ENCODE measurements around the gene RNF144B. TPM values are rescaled to one million over a fixed set of nuclear protein-coding genes. Genes with fewer than 3 reads are reported as not detected.
"Not testable (repeated sequence)": the region's sequence is repeated elsewhere in the genome, so short reads cannot be mapped to it uniquely, and the experiment has no call there.

Gene RNF144B
- total and polyA plus RNA-seq, 4 donors = 18.1 to 96.8 (median 59.5) TPM

DNA sequence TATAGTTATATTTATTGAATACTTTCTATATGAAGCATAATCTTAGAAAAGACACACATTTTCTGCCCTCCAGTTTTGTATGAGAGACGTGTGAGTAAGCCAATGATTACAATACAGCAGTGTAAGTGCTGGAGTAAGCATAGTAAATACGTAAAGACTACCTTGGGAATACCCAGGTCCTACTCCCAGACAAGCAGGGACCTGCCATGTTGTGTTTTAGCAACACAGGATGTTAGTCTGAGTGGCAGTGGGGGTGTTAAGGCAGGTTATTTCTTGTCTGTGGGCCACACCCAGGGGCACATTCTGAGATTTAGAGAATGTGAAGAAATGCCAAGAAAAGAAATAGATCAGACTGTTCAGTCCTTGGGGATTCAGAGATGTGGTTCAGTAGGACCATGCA is 34.3 kb upstream of the RNF144B start:
- H3K36me3 ChIP-seq (ENCODE audit: control insufficient read depth in 4 of 4, insufficient read depth in 4 of 4, low read length in 4 of 4) = no peaks in the 10 kb centered on the region
- no peak overlapping the region for H3K4me3 ChIP-seq
- no peak overlapping the region for H3K9ac ChIP-seq (ENCODE audit: insufficient read depth in 1 of 2, low read length in 2 of 2)
- 85 to 91% methylated on average over 2 of the region's 2 CpGs for WGBS, 2 donors
- H3K9me3 ChIP-seq (ENCODE audit: control insufficient read depth in 4 of 4, insufficient read depth in 3 of 4, low read length in 3 of 4) = no peaks in the 10 kb centered on the region
- DNase-seq (no peak), ATAC-seq (ENCODE audit: insufficient read depth, low FRiP score) (no peak)
- no peaks in the 10 kb centered on the region for H3K27me3 ChIP-seq (ENCODE audit: control insufficient read depth in 3 of 3, insufficient read depth in 3 of 3, low read length in 2 of 3)
- no peak overlapping the region for H3K27ac ChIP-seq (ENCODE audit: low read depth in 1 of 2, low read length in 1 of 2)
- TF ChIP-seq, protein P1, sequence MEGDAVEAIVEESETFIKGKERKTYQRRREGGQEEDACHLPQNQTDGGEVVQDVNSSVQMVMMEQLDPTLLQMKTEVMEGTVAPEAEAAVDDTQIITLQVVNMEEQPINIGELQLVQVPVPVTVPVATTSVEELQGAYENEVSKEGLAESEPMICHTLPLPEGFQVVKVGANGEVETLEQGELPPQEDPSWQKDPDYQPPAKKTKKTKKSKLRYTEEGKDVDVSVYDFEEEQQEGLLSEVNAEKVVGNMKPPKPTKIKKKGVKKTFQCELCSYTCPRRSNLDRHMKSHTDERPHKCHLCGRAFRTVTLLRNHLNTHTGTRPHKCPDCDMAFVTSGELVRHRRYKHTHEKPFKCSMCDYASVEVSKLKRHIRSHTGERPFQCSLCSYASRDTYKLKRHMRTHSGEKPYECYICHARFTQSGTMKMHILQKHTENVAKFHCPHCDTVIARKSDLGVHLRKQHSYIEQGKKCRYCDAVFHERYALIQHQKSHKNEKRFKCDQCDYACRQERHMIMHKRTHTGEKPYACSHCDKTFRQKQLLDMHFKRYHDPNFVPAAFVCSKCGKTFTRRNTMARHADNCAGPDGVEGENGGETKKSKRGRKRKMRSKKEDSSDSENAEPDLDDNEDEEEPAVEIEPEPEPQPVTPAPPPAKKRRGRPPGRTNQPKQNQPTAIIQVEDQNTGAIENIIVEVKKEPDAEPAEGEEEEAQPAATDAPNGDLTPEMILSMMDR (IDR thresholded peaks at IDR 0.05; ENCODE audit: control extremely low read depth, extremely low read depth) = no peak
- H3K4me1 ChIP-seq (ENCODE audit: control insufficient read depth in 5 of 5, insufficient read depth in 5 of 5, low read length in 5 of 5) = peaks cover 0 to 3% (median 0%) of the 10 kb centered on the region in 5 donors

DNA sequence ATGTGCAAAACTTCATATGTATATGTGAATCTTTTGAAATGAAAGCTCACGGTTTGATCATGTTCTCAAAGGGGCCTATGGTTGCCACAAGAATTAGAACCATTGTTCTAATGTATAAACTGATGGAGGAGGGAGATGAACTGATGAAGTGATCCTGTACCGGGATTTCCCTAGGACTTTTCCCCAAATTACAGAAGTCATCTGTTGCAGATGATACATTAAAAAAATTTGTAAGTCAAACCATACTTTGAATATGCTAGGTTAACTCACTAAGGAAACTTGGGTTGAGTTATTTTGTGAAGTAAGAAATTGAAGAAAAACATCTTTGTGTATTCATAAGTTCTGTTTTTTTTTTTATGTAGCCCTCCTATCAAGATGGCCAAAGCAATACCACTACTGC is 33.9 kb upstream of the RNF144B start:
- no peak overlapping the region for H3K9ac ChIP-seq (ENCODE audit: insufficient read depth in 1 of 2, low read length in 2 of 2)
- ATAC-seq (ENCODE audit: insufficient read depth, low FRiP score) = no peak
- peaks cover 0 to 3% (median 0%) of the 10 kb centered on the region in 5 donors for H3K4me1 ChIP-seq (ENCODE audit: control insufficient read depth in 5 of 5, insufficient read depth in 5 of 5, low read length in 5 of 5)
- DNase-seq = no peak
- H3K9me3 ChIP-seq (ENCODE audit: control insufficient read depth in 4 of 4, insufficient read depth in 3 of 4, low read length in 3 of 4) = no peaks in the 10 kb centered on the region
- no peaks in the 10 kb centered on the region for H3K36me3 ChIP-seq (ENCODE audit: control insufficient read depth in 4 of 4, insufficient read depth in 4 of 4, low read length in 4 of 4)
- H3K27ac ChIP-seq (ENCODE audit: low read depth in 1 of 2, low read length in 1 of 2) = no peak overlapping the region
- TF ChIP-seq, protein P1 (IDR thresholded peaks at IDR 0.05; ENCODE audit: control extremely low read depth, extremely low read depth) = no peak
- H3K4me3 ChIP-seq = no peak overlapping the region
- no peaks in the 10 kb centered on the region for H3K27me3 ChIP-seq (ENCODE audit: control insufficient read depth in 3 of 3, insufficient read depth in 3 of 3, low read length in 2 of 3)
- WGBS, 2 donors = 88 to 95% methylated on average over 2 of the region's 2 CpGs

DNA sequence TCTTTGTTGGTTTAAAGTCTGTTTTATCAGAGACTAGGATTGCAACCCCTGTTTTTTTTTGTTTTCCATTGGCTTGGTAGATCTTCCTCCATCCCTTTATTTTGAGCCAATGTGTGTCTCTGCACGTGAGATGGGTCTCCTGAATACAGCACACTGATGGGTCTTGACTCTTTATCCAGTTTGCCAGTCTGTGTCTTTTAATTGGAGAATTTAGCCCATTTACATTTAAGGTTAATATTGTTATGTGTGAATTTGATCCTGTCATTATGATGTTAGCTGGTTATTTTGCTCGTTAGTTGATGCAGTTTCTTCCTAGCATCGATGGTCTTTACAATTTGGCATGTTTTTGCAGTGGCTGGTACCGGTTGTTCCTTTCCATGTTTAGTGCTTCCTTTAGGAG is 29.6 kb upstream of the RNF144B start:
- not testable (repeated sequence) for ATAC-seq (ENCODE audit: insufficient read depth, low FRiP score)
- 67 to 92% methylated on average over 1 to 2 of the region's 4 CpGs for WGBS, 2 donors

DNA sequence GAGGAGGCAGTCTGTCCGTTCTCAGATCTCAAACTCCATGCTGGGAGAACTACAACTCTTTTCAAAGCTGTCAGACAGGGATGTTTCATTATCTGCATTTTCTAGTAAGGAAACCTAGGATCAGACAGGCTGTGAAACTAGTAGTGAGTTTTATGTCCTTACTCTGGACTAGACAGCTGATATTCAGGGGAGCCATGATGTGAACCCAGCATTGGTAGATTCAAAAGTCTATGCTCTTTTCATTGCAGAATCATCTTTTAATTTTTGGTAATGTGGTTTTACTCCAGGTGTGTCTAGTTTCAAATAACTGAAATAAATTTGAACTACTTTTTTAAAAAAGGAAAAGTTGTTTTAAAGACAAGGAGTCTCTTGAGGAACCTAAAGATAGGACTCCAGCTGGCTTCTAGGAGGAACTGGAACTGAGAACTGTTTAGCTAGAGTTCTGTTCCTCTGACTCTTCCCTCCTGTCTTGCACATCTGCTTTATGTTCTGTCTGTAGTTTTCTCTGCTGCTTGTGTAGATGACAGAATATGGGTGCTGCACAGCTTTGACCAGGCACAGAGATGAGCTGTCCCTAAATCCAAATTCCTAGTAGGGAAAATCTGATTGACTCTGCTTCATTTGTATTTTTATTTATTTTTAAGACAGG is 27.8 kb upstream of the RNF144B start:
- 75 to 91% methylated on average over 1 of the region's 1 CpG for WGBS, 2 donors
- Histone ChIP-seq H3K27ac (ENCODE audit: low read depth in 1 of 2, low read length in 1 of 2) (no peak overlapping the region), H3K27me3 (ENCODE audit: control insufficient read depth in 3 of 3, insufficient read depth in 3 of 3, low read length in 2 of 3) (no peaks in the 10 kb centered on the region), H3K9me3 (ENCODE audit: control insufficient read depth in 4 of 4, insufficient read depth in 3 of 4, low read length in 3 of 4) (no peaks in the 10 kb centered on the region), H3K36me3 (ENCODE audit: control insufficient read depth in 4 of 4, insufficient read depth in 4 of 4, low read length in 4 of 4) (no peaks in the 10 kb centered on the region), H3K4me3 (no peak overlapping the region), H3K9ac (ENCODE audit: insufficient read depth in 1 of 2, low read length in 2 of 2) (no peak overlapping the region), H3K4me1 (ENCODE audit: control insufficient read depth in 5 of 5, insufficient read depth in 5 of 5, low read length in 5 of 5) (peaks cover 0 to 9% (median 0%) of the 10 kb centered on the region in 5 donors)
- no peak for ATAC-seq (ENCODE audit: insufficient read depth, low FRiP score)
- TF ChIP-seq, protein P1 (IDR thresholded peaks at IDR 0.05; ENCODE audit: control extremely low read depth, extremely low read depth) = no peak
- peak in 1 of 3 donors; percentile 4 for DNase-seq

More for the DNA sequence above, 29.6 kb upstream of the RNF144B start:
- not testable (repeated sequence) for H3K4me1 ChIP-seq (ENCODE audit: control insufficient read depth in 5 of 5, insufficient read depth in 5 of 5, low read length in 5 of 5); H3K9me3 ChIP-seq (ENCODE audit: control insufficient read depth in 4 of 4, insufficient read depth in 3 of 4, low read length in 3 of 4); H3K4me3 ChIP-seq; H3K27ac ChIP-seq (ENCODE audit: low read depth in 1 of 2, low read length in 1 of 2); H3K27me3 ChIP-seq (ENCODE audit: control insufficient read depth in 3 of 3, insufficient read depth in 3 of 3, low read length in 2 of 3); H3K9ac ChIP-seq (ENCODE audit: insufficient read depth in 1 of 2, low read length in 2 of 2); H3K36me3 ChIP-seq (ENCODE audit: control insufficient read depth in 4 of 4, insufficient read depth in 4 of 4, low read length in 4 of 4); DNase-seq
